ENCODE data around the gene CSH2.

Gene CSH2

DNA sequence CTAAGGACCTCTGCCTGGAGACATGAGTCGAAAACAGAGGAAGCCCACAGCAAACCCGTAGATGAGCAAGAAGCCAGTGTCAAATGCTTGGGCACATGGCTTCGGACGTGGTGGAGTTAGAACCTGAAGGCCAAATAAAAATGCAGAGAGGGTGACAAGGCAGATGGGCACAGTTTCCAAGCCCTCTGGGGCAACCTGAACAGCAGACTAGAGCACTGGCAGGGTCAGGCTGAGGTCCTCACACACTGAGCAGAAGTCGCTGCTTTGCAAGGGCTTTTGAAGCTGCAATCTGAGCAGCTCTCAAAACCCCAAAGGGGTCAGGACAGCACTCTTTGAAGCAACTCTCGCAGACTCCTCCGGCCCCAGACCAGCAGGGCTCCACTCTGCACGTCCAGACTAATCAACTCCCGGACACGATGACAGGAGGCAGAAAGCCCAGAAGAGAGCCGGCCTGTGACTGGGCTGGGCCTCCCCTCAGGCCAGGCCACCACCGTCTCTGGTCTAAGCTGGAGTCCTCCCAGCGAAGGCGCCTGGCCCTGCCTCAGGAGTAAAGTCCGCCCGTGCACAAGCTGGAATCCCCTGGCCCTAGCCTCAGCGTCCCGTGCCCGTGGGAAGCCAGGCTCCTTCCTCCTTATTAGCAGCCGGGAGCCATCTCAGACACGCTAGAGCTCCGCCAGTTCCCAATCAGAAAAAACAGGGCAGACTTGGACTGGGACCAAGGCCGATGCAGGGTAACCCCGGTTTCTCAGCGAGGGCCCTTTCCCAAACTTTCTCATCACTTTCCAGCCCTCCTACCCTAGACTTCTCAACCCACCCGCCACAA, 31.9 kb downstream of the CSH2 start:
- peak overlapping the region; percentile 81 for H3K27ac ChIP-seq
- H3K9ac ChIP-seq, result no peak overlapping the region
- H3K27me3 ChIP-seq (ENCODE audit: control insufficient read depth, insufficient read depth, low read length), result no peaks in the 10 kb centered on the region
- peak overlapping the region; percentile 82 for H3K4me2 ChIP-seq (ENCODE audit: low read length)
- no peaks in the 10 kb centered on the region for H3K36me3 ChIP-seq (ENCODE audit: control insufficient read depth, insufficient read depth, low read length)
- H3K4me3 ChIP-seq (ENCODE audit: low read depth, low read length), result peak overlapping the region; percentile 72
- peak overlapping the region; percentile 55 for H2AFZ ChIP-seq
- peaks cover 39% of the 10 kb centered on the region for H3K79me2 ChIP-seq
- no peaks in the 10 kb centered on the region for H3K9me3 ChIP-seq (ENCODE audit: control insufficient read depth, low read length)
- TF ChIP-seq, protein P1, sequence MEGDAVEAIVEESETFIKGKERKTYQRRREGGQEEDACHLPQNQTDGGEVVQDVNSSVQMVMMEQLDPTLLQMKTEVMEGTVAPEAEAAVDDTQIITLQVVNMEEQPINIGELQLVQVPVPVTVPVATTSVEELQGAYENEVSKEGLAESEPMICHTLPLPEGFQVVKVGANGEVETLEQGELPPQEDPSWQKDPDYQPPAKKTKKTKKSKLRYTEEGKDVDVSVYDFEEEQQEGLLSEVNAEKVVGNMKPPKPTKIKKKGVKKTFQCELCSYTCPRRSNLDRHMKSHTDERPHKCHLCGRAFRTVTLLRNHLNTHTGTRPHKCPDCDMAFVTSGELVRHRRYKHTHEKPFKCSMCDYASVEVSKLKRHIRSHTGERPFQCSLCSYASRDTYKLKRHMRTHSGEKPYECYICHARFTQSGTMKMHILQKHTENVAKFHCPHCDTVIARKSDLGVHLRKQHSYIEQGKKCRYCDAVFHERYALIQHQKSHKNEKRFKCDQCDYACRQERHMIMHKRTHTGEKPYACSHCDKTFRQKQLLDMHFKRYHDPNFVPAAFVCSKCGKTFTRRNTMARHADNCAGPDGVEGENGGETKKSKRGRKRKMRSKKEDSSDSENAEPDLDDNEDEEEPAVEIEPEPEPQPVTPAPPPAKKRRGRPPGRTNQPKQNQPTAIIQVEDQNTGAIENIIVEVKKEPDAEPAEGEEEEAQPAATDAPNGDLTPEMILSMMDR (IDR thresholded peaks at IDR 0.05), result no peak
- H3K4me1 ChIP-seq, result peaks cover 25% of the 10 kb centered on the region

DNA sequence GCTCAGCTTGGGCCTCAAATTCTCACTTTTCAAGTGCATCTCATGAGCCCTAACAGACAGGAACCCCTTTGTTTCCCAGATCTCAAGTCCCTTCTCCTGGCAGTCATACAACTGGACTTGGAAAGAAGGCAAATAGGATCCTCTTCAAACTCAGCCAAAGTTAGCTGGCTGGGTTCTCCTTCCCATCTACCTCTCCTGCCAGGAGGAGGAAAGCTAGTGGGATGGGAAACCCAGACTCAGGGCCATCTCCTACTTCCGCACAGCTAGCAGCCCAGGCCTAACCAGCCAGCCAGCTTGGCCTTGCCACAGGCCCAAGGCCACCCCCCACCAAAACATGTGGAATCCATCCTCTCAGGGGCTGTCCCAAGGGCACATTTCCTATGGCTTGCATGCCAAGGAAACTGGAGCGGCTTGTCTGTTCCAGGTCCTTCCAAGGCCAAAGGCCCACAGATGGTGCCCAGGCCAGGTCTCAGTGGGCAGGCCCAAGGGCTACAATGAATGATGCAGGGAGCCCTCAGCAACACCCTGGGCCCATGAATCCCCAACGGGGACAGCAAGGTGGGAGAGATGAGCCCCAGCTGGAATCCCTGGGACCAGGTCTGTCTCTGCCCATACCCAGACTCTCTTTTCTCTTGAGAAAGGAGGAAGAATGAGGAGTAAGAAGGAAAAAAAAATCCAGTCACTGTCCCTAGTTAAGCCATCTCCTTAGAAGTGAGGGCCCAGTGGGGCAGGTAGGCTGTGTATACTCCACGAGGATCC, 32.7 kb downstream of the CSH2 start:
- Histone ChIP-seq H3K79me2 (peaks cover 39% of the 10 kb centered on the region), H3K9ac (no peak overlapping the region), H3K4me3 (ENCODE audit: low read depth, low read length) (peak overlapping the region; percentile 72), H2AFZ (no peak overlapping the region), H3K9me3 (ENCODE audit: control insufficient read depth, low read length) (no peaks in the 10 kb centered on the region), H3K36me3 (ENCODE audit: control insufficient read depth, insufficient read depth, low read length) (no peaks in the 10 kb centered on the region), H3K27ac (peak overlapping the region; percentile 81), H3K4me2 (ENCODE audit: low read length) (peak overlapping the region; percentile 82), H3K27me3 (ENCODE audit: control insufficient read depth, insufficient read depth, low read length) (no peaks in the 10 kb centered on the region), H3K4me1 (peaks cover 25% of the 10 kb centered on the region)
- TF ChIP-seq, protein P1 (IDR thresholded peaks at IDR 0.05), result no peak

DNA sequence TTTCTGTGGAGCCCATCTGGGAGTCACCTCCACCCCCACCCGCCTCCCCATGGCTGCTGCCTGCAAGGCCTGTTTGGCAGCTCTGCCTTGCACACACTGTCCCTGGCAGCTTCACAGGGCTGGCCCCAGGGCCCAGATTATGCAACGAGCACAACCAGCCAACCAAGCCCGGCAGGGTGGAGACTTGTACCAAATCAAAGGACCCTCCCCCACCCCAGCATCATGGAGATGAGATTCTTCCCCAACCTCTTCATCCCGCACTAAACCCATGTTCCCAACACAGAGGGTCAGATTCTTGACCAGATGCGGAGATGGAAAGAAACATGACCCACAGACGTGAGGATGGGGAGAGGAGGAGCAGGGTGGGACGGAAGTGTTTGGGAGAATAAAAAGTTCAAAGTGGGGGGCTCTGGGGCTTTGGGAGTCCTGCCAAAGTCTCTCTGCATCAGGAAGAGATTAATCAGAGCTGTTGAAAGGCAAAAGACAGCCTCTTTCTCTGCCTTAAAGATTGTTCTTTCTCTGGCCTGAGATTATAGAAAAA, 34.8 kb downstream of the CSH2 start:
- H3K9ac ChIP-seq, result no peak overlapping the region
- peak overlapping the region; percentile 8 for H3K4me3 ChIP-seq (ENCODE audit: low read depth, low read length)
- peaks cover 28% of the 10 kb centered on the region for H3K4me1 ChIP-seq
- H3K27ac ChIP-seq, result peak overlapping the region; percentile 59
- H3K36me3 ChIP-seq (ENCODE audit: control insufficient read depth, insufficient read depth, low read length), result no peaks in the 10 kb centered on the region
- H3K27me3 ChIP-seq (ENCODE audit: control insufficient read depth, insufficient read depth, low read length), result no peaks in the 10 kb centered on the region
- H3K9me3 ChIP-seq (ENCODE audit: control insufficient read depth, low read length), result no peaks in the 10 kb centered on the region
- no peak overlapping the region for H2AFZ ChIP-seq
- H3K4me2 ChIP-seq (ENCODE audit: low read length), result peak overlapping the region; percentile 36
- H3K79me2 ChIP-seq, result peaks cover 41% of the 10 kb centered on the region
- TF ChIP-seq, protein P1 (IDR thresholded peaks at IDR 0.05), result no peak

DNA sequence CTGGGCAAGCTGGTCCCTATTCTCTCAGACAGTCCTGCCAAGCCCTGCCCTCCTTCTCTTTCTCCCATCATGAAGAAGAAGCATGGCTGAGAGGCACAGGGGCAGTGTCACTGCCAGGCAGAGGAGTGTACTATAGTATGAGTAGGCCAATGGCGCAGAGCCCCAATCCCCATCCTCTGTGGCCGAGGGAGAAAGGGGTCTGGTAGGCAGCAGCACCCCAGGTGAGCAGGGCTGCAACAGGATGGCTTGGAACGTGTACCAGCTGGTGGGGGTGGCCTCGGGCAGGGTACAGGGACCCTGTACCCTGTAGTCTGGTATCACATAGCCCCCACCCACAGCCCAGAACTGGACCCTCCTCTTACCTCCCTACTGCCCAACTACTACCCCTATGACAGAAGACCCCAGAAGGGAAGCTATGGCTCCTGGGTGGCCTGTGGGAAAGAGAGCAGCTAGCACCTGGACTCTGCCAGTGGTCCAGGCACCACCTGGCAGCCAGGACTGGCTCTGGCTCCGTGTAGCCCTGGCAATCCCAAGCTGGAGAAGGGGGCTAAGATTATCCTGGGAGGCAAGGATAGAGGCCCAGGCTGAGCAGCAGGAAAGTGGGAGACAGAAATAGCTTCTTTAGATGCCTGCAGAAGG, 35.4 kb downstream of the CSH2 start:
- no peaks in the 10 kb centered on the region for H3K27me3 ChIP-seq (ENCODE audit: control insufficient read depth, insufficient read depth, low read length)
- H3K36me3 ChIP-seq (ENCODE audit: control insufficient read depth, insufficient read depth, low read length), result no peaks in the 10 kb centered on the region

More for the DNA sequence above, 35.4 kb downstream of the CSH2 start:
- H2AFZ ChIP-seq, result no peak overlapping the region
- TF ChIP-seq, protein P1 (IDR thresholded peaks at IDR 0.05), result no peak
- peaks cover 41% of the 10 kb centered on the region for H3K79me2 ChIP-seq
- H3K4me1 ChIP-seq, result peaks cover 28% of the 10 kb centered on the region
- H3K4me3 ChIP-seq (ENCODE audit: low read depth, low read length), result peak overlapping the region; percentile 8
- H3K9ac ChIP-seq, result no peak overlapping the region
- peak overlapping the region; percentile 36 for H3K4me2 ChIP-seq (ENCODE audit: low read length)
- H3K27ac ChIP-seq, result peak overlapping the region; percentile 59
- no peaks in the 10 kb centered on the region for H3K9me3 ChIP-seq (ENCODE audit: control insufficient read depth, low read length)

Data from parathyroid adenoma (tissue), 2 donors.